ENCODE measurements around the gene PRKAG2.

- TF ChIP-seq POLR2A (IDR thresholded peaks at IDR 0.05; ENCODE audit: low read length) (no peak), GATA1 (IDR thresholded peaks at IDR 0.05; ENCODE audit: low read depth, low read length) (no peak)
Measured at GRCh38 chr7:151506901-151507382, 370.0 kb downstream of the PRKAG2 start.
